DND-41 (cell line): ENCODE results near the gene TMEM109.

ENCODE experiments used
- ATAC-seq: fragments of 200-7000 bp; cut with Tn5 transposase; 3 replicates; pipeline ENCODE4 v1.9.1; 2021; ENCODE audit warnings: low read depth; ENCODE audit not compliant: insufficient read depth
- DNase-seq: peaks from one replicate; pipeline ENCODE4 v3.0.0-alpha.2; 2020
- H2AFZ ChIP-seq: 2 replicates; pipeline ENCODE4 v1.6.0; 2012; ENCODE audit warnings: low read depth, low read length
- H3K27ac ChIP-seq: 2 replicates; pipeline ENCODE4 v1.5.1; 2012; ENCODE audit warnings: low read length, inconsistent platforms
- H3K27me3 ChIP-seq: fragments of 200-600 bp; sonication (generic); 2 replicates; pipeline ENCODE4 v1.6.0; 2012; ENCODE audit warnings: low read length, mild to moderate bottlenecking, inconsistent platforms; ENCODE audit not compliant: insufficient read depth, poor library complexity
- H3K36me3 ChIP-seq: 2 replicates; pipeline ENCODE4 v1.5.1; 2012; ENCODE audit warnings: low read length, inconsistent platforms; ENCODE audit not compliant: insufficient read depth
- H3K4me1 ChIP-seq: 2 replicates; pipeline ENCODE4 v1.5.1; 2012; ENCODE audit warnings: mild to moderate bottlenecking, low read length; ENCODE audit not compliant: insufficient read depth
- H3K4me2 ChIP-seq: 2 replicates; pipeline ENCODE4 v1.6.0; 2012; ENCODE audit warnings: mild to moderate bottlenecking, moderate library complexity, low read length, inconsistent platforms; ENCODE audit not compliant: insufficient read depth
- H3K4me3 ChIP-seq, 2 experiments: fragments of 200-600 bp in 1 of 2; shearing (Covaris generic) in 1 of 2; 2 replicates each; pipeline ENCODE4 v1.5.1; 2012 to 2016; ENCODE audit warnings: inconsistent platforms in 2 of 2, low read length in 2 of 2, mild to moderate bottlenecking in 2 of 2, low read depth in 1 of 2, moderate library complexity in 1 of 2
- H3K79me2 ChIP-seq: 2 replicates; pipeline ENCODE4 v1.6.0; 2012; ENCODE audit warnings: low read length, inconsistent platforms; ENCODE audit not compliant: insufficient read depth
- H3K9ac ChIP-seq: 2 replicates; pipeline ENCODE4 v1.6.0; 2012; ENCODE audit warnings: low read depth, mild to moderate bottlenecking, inconsistent platforms, low read length, moderate library complexity
- H3K9me3 ChIP-seq: 2 replicates; pipeline ENCODE4 v1.5.1; 2012; ENCODE audit warnings: low read length, moderate library complexity, mild to moderate bottlenecking, inconsistent platforms; ENCODE audit not compliant: insufficient read depth, severe bottlenecking
- H4K20me1 ChIP-seq: 2 replicates; pipeline ENCODE4 v1.6.0; 2012; ENCODE audit warnings: low read length; ENCODE audit not compliant: insufficient read depth
- EZH2 ChIP-seq: IDR thresholded peaks from 3 replicates; pipeline ENCODE4 v1.6.1; 2012; ENCODE audit warnings: borderline replicate concordance, low read depth, mild to moderate bottlenecking, moderate library complexity, low read length, inconsistent platforms; ENCODE audit not compliant: severe bottlenecking
- TF ChIP-seq, protein P1 (sequence below): IDR thresholded peaks from 2 replicates; pipeline ENCODE4 v1.5.1; 2012; ENCODE audit warnings: borderline replicate concordance, low read length, moderate library complexity, mild to moderate bottlenecking; ENCODE audit not compliant: poor library complexity, severe bottlenecking; ENCODE audit errors: extremely low read depth

TMEM109 gene

GRCh38 chr11:60932605-60933356 lies 18.8 kb downstream of the TMEM109 start:
- no peak overlapping the region for H3K4me2 ChIP-seq
- no peak overlapping the region for H2AFZ ChIP-seq
- ATAC-seq (no peak), DNase-seq (no peak)
- no peak overlapping the region for H3K9ac ChIP-seq
- no peak overlapping the region for H3K27ac ChIP-seq
- TF ChIP-seq, protein P1, sequence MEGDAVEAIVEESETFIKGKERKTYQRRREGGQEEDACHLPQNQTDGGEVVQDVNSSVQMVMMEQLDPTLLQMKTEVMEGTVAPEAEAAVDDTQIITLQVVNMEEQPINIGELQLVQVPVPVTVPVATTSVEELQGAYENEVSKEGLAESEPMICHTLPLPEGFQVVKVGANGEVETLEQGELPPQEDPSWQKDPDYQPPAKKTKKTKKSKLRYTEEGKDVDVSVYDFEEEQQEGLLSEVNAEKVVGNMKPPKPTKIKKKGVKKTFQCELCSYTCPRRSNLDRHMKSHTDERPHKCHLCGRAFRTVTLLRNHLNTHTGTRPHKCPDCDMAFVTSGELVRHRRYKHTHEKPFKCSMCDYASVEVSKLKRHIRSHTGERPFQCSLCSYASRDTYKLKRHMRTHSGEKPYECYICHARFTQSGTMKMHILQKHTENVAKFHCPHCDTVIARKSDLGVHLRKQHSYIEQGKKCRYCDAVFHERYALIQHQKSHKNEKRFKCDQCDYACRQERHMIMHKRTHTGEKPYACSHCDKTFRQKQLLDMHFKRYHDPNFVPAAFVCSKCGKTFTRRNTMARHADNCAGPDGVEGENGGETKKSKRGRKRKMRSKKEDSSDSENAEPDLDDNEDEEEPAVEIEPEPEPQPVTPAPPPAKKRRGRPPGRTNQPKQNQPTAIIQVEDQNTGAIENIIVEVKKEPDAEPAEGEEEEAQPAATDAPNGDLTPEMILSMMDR = no peak
- no peak for TF ChIP-seq EZH2
- no peaks in the 10 kb centered on the region for H3K4me1 ChIP-seq
- H3K79me2 ChIP-seq = no peaks in the 10 kb centered on the region
- no peak overlapping the region for H3K4me3 ChIP-seq
- H3K27me3 ChIP-seq = no peaks in the 10 kb centered on the region
- no peaks in the 10 kb centered on the region for H4K20me1 ChIP-seq
- no peaks in the 10 kb centered on the region for H3K9me3 ChIP-seq
- H3K36me3 ChIP-seq = no peaks in the 10 kb centered on the region

DNA sequence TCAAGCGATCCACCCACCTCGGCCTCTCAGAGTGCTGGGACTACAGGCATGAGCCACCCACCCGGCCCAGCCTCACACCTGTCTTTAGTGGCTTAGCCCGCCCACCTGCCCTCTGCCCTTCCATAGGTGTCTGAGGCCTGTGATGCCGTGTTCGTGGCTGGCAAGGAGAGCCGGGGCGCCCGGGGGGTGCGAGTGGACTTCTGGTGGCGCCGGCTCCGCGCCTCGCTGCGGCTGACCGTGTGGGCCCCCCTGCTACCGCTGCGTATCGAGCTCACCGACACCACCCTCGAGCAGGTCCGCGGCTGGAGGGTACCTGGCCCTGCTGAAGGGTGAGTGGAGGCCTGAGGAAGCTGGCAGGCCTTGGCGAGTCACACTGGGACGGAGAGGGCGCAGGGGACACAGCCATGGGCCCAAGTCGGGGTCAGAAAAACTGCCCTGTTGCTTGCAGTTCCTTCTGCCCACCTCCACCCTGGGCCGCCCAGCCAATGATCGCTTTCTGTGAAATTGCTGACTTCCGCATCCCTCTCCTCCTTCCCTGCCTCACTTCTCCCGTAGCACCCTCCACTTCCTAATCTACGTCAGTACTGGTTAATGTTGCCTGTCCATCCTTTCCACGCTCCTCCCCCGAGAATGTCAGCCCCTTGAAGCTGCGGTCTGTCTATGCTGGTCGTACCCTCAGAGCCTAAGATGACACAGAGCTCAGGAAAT lies 19.6 kb downstream of the TMEM109 start:
- no peaks in the 10 kb centered on the region for H3K36me3 ChIP-seq
- H3K27ac ChIP-seq = no peak overlapping the region
- H3K9ac ChIP-seq = no peak overlapping the region
- no peaks in the 10 kb centered on the region for H3K27me3 ChIP-seq
- ATAC-seq (no peak), DNase-seq (no peak)
- no peak overlapping the region for H2AFZ ChIP-seq
- no peak overlapping the region for H3K4me3 ChIP-seq
- no peaks in the 10 kb centered on the region for H3K79me2 ChIP-seq
- H3K4me2 ChIP-seq = no peak overlapping the region
- no peaks in the 10 kb centered on the region for H3K4me1 ChIP-seq
- H4K20me1 ChIP-seq = no peaks in the 10 kb centered on the region
- no peaks in the 10 kb centered on the region for H3K9me3 ChIP-seq
- no peak for TF ChIP-seq EZH2
- TF ChIP-seq, protein P1 = no peak

DNA sequence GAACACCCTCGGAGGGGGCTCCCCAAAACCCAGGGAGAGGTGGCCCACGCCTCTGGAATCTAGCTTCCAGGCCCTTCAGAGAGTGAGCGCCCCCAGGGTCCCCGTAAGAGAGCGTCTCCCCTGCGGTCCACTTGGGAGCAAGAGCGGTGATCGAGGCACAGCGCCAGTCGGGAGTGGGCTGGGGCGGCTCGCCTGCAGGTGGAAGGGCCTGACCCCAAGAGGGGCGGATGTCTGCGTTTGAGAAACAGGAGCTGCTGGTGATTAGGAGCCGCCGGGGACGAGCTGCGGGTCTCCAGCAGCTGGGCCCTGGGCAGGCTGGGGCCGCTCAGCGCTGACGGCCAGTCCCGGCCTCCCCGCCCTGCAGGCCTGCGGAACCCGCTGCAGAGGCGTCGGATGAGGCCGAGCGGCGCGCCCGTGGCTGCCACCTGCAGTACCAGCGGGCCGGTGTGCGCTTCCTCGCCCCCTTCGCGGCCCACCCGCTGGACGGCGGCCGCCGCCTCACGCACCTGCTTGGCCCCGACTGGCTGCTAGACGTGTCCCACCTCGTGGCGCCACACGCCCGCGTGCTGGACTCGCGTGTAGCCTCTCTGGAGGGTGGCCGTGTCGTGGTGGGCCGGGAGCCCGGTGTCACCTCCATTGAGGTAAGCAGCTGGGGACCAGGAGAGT lies 20.3 kb downstream of the TMEM109 start:
- H3K4me3 ChIP-seq = no peak overlapping the region
- no peaks in the 10 kb centered on the region for H3K9me3 ChIP-seq
- DNase-seq (no peak), ATAC-seq (no peak)
- no peaks in the 10 kb centered on the region for H3K4me1 ChIP-seq
- no peak overlapping the region for H3K4me2 ChIP-seq
- H3K27me3 ChIP-seq = peaks cover 3% of the 10 kb centered on the region
- TF ChIP-seq EZH2 = no peak
- TF ChIP-seq, protein P1 = no peak
- H4K20me1 ChIP-seq = no peaks in the 10 kb centered on the region
- H3K27ac ChIP-seq = no peak overlapping the region
- no peak overlapping the region for H3K9ac ChIP-seq
- H2AFZ ChIP-seq = no peak overlapping the region
- H3K79me2 ChIP-seq = no peaks in the 10 kb centered on the region
- no peaks in the 10 kb centered on the region for H3K36me3 ChIP-seq
